GM10266 (cell line): Measurements from ENCODE around the gene PRKCE.

Experiments used
- DNase-seq: peaks from one replicate; pipeline ENCODE4 v3.0.0; 2012; ENCODE audit errors: extremely low spot score
- CTCF ChIP-seq: IDR thresholded peaks from 2 replicates; pipeline ENCODE4 v1.5.1; 2012; ENCODE audit warnings: mild to moderate bottlenecking, low read depth; ENCODE audit not compliant: control insufficient read depth, insufficient read depth; ENCODE audit errors: missing control alignments

PRKCE gene

DNA sequence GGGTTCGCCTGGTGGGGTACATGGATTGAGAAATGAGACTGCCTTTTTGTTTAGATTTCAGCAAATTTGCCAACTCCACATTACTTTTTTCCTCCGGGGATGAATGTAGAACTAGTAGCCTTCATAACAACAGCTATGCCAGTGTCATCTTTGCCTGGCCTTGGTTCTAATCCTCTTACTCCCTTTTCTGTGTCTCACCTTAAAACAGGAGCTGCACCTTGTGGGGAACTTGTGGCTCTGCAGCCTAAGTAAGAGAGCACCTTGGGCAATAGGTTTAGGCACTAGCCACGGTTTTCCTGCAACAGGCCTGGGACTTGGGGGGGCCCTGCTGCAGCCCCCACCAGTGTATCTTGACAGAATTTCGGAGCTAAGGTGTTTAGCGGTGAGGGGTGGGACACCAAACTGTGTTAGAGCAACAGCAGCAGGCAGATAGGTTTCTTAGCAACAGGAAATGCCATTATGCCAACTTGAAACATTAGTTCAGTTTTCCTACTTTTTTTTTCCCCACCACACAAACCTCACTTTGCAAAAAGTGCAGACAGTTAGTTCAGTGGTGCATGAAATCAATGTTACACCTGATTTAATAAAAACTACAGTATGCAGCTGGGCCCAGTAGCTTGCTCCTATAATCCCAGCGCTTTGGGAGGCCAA is 173.7 kb downstream of the PRKCE start:
- TF ChIP-seq CTCF = peak; percentile 7
- DNase-seq = no peak

DNA sequence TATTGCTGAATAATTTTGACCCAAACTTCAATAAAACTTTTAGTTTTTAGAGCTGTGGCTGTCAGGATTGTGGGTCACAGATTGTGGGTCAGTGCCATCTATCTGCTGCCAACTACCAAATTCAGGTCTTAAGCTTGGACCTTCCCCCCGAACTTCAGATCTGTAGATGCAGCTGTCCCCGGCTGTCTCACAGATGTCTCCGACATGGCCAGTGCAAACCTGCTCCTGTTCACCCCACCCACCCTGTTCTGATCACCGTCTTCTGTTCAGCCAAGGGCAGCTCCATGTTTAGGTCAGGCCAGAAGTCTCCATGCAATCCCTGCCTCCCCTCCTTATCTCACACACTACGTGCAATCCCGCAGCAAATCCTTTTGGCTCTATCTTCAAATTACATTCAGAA is 175.0 kb downstream of the PRKCE start:
- DNase-seq = no peak
- TF ChIP-seq CTCF = no peak

DNA sequence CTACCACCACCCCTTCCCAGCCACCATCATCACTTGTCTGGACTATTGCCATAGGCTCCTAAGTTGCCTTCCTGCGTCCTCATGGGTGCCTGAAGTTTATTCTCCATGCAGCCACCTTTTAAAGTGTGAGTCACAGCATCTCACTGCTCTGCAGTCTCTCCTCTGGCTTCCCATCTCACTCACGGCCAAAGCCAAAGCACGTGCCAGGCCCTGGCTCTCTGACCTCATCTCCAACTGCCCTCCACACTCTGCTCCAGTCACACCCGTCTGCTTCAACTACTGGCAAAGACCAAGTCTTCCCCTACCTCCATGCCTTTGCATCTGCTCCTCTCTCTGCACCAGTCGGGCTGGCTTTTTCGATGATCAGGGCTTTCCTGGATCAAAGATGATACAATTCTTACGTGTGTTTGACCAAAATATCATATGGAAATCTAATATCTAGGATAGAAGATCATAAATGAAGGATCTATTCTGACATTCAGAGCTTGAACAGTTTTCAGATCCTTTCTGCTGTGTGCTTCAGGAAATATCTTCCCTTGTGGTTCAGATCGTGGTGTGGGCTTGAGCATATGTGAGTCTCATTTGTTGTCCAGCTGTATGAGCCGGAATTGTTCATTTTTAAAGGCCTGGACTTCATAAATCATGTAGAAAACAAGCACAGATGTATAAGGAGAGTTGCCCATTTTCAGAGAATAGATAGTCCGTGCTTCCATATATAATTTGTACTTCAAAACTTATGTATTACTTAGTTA is 175.6 kb downstream of the PRKCE start:
- no peak for TF ChIP-seq CTCF
- no peak for DNase-seq

GRCh38 chr2:45830322-45830721 is 178.8 kb downstream of the PRKCE start:
- no peak for DNase-seq
- TF ChIP-seq CTCF = no peak

DNA sequence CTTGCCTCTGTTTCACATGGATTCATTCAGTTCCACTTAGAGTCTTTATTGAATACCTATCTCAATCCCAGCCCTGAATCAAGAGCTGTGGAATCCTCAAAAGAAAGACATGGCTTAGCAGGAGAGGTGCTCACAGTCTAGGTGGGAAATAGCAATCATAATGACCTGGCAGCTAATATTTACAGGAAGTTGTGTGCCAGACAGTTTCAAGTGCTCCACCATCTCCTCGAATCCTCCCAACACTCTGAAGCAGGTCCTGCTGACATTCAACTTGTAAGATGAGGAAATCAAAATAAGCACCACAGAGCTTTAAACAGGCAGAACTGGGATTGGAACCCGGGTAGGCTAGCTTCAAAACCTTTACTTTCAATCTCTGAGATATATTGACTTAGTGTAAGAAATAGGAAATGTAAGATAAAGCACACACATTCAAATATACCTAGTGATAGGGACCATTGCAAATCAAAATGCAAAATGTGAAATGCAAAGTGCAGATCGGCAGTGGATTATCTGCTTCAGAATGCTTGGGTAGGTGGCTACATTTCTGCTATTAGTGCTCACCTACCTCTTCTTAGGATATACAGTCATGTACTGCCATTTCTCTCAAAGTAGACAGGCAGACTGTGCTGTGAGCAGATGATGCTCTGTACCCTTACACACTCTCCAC is 182.0 kb downstream of the PRKCE start:
- TF ChIP-seq CTCF = no peak
- no peak for DNase-seq

DNA sequence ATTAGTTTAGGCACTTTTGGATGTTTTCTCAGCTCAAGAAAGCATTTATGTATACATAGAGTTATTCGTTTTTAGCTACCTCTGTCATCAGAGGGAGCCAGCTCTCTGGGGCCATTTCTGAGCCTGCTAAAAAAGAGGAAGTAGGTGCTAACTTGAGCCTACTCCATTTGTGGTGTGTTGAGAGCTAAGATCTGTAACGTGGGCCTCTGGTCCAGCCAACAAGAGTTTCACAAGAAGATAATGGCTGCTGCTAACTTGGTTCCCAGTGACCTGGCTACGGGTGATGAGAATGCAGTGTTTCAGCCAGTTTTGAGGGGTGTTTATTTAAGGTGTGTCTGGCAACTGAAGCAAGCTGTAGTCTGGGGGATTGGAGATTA is 182.5 kb downstream of the PRKCE start:
- DNase-seq = peak; percentile 63

More for the DNA sequence above, 182.5 kb downstream of the PRKCE start:
- peak; percentile 9 for TF ChIP-seq CTCF
